HG02943 (cell line): ENCODE measurements around the gene P2RY6.
A peak's percentile ranks its signal among the peaks of the same experiment; 100 is the strongest.

Experiments used
- ATAC-seq: cut with Tn5 transposase; IDR thresholded peaks from one replicate; pipeline ENCODE4 v1.9.1; 2021; ENCODE audit warnings: mild to moderate bottlenecking, low read depth, moderate library complexity; ENCODE audit not compliant: unreplicated experiment

Gene P2RY6

GRCh38 chr11:73236854-73237253, 35.3 kb upstream of the P2RY6 start:
- no peak for ATAC-seq

- ATAC-seq, result no peak
These were observed 34.5 kb upstream of the P2RY6 start for GRCh38 chr11:73237471-73238290.

- no peak for ATAC-seq
These were observed 33.0 kb upstream of the P2RY6 start for GRCh38 chr11:73239111-73239521.

- ATAC-seq, result no peak
These were observed 32.5 kb upstream of the P2RY6 start for GRCh38 chr11:73239571-73240189.

- ATAC-seq, result no peak
These were observed 31.9 kb upstream of the P2RY6 start for GRCh38 chr11:73240190-73240781.

- ATAC-seq, result no peak
These were observed 30.8 kb upstream of the P2RY6 start for GRCh38 chr11:73241300-73241699.

- ATAC-seq, result no peak
These were observed 29.7 kb upstream of the P2RY6 start for GRCh38 chr11:73242251-73243092.

GRCh38 chr11:73243093-73243485, 29.0 kb upstream of the P2RY6 start:
- no peak for ATAC-seq

- no peak for ATAC-seq
These were observed 27.4 kb upstream of the P2RY6 start for GRCh38 chr11:73244589-73245240.

- no peak for ATAC-seq
These were observed 26.7 kb upstream of the P2RY6 start for GRCh38 chr11:73245461-73245860.

- ATAC-seq, result no peak
These were observed 25.8 kb upstream of the P2RY6 start for GRCh38 chr11:73246303-73246702.

GRCh38 chr11:73248526-73249185, 23.5 kb upstream of the P2RY6 start:
- ATAC-seq, result no peak

- peak; percentile 66 for ATAC-seq
These were observed 22.8 kb upstream of the P2RY6 start for GRCh38 chr11:73249304-73249703.

GRCh38 chr11:73249853-73250783, 22.0 kb upstream of the P2RY6 start:
- peak; percentile 19 for ATAC-seq

- no peak for ATAC-seq
These were observed 19.5 kb upstream of the P2RY6 start for GRCh38 chr11:73252577-73253191.

- no peak for ATAC-seq
These were observed 14.6 kb upstream of the P2RY6 start for GRCh38 chr11:73257342-73258103.
